Skeletal muscle tissue (tissue), 4 donors: ENCODE results near the gene CD274. TPM values are rescaled to one million over a fixed set of nuclear protein-coding genes. Genes with fewer than 3 reads are reported as not detected.

ENCODE experiments used
- H3K27ac ChIP-seq: one replicate; pipeline ENCODE4 v1.7.0; 2013; ENCODE audit warnings: mild to moderate bottlenecking, low read depth, low read length, inconsistent platforms
- H3K27me3 ChIP-seq, 3 donors: one replicate each; pipeline ENCODE4 v1.7.0; 2013; ENCODE audit warnings: low read length in 3 of 3; ENCODE audit not compliant: control insufficient read depth in 3 of 3, insufficient read depth in 3 of 3
- H3K36me3 ChIP-seq, 3 donors: one replicate each; pipeline ENCODE4 v1.7.0; 2013; ENCODE audit warnings: low read length in 3 of 3; ENCODE audit not compliant: control insufficient read depth in 3 of 3, insufficient read depth in 3 of 3
- H3K4me1 ChIP-seq, 3 donors: one replicate each; pipeline ENCODE4 v1.7.0; 2013; ENCODE audit warnings: low read length in 3 of 3, mild to moderate bottlenecking in 3 of 3; ENCODE audit not compliant: control insufficient read depth in 3 of 3, insufficient read depth in 3 of 3
- H3K4me3 ChIP-seq, 3 donors: one replicate each; pipeline ENCODE4 v1.7.0; 2013; ENCODE audit warnings: low read length in 3 of 3
- H3K9ac ChIP-seq, 3 donors: one replicate each; pipeline ENCODE4 v1.7.0; 2013; ENCODE audit warnings: low read length in 3 of 3, mild to moderate bottlenecking in 3 of 3, moderate library complexity in 2 of 3, low read depth in 1 of 3
- H3K9me3 ChIP-seq, 3 donors: one replicate each; pipeline ENCODE4 v1.7.0; 2013; ENCODE audit warnings: low read length in 3 of 3; ENCODE audit not compliant: control insufficient read depth in 3 of 3
- total RNA-seq: library from RNA; depleted of rRNA; stranded (reverse); fragments of >200 nt; gene quantifications from one replicate; pipeline ENCODE4 v1.2.3, GENCODE V29; 2014
- donor health status: Osteomylitis.

Gene CD274
- total RNA-seq, 1 donor from 2014 or later, result 0.52 TPM

GRCh38 chr9:5480919-5481318, 30.6 kb downstream of the CD274 start:
- Histone ChIP-seq H3K4me3 (no peak overlapping the region), H3K36me3 (no peaks in the 10 kb centered on the region), H3K27me3 (no peaks in the 10 kb centered on the region), H3K9me3 (no peaks in the 10 kb centered on the region), H3K4me1 (no peaks in the 10 kb centered on the region), H3K27ac (no peak overlapping the region), H3K9ac (no peak overlapping the region)

GRCh38 chr9:5481322-5482040, 31.1 kb downstream of the CD274 start:
- H3K9ac ChIP-seq, result no peak overlapping the region
- no peaks in the 10 kb centered on the region for H3K9me3 ChIP-seq
- H3K4me1 ChIP-seq, result no peaks in the 10 kb centered on the region
- H3K27me3 ChIP-seq, result no peaks in the 10 kb centered on the region
- no peak overlapping the region for H3K27ac ChIP-seq
- no peak overlapping the region for H3K4me3 ChIP-seq
- no peaks in the 10 kb centered on the region for H3K36me3 ChIP-seq

DNA sequence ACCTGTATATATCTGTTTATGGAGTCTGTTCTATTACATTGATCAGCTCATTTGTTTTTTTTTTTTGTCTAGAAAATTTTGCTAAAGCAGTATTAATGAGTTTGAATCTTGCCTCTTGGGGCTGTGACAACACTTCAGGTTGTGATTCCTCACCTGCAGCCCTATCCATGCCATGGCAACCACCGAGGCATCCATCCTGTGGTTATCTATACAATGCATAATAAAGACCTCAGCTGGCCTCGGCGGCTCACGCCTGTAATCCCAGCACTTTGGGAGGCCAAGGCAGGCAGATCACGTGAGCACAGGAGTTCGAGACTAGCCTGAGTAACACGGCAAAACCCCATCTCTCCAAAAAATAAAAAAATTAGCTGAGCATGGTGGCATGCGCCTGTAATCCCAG, 31.9 kb downstream of the CD274 start:
- no peak overlapping the region for H3K4me3 ChIP-seq
- no peak overlapping the region for H3K9ac ChIP-seq
- no peaks in the 10 kb centered on the region for H3K36me3 ChIP-seq
- H3K27me3 ChIP-seq, result no peaks in the 10 kb centered on the region
- H3K9me3 ChIP-seq, result no peaks in the 10 kb centered on the region
- H3K4me1 ChIP-seq, result no peaks in the 10 kb centered on the region
- no peak overlapping the region for H3K27ac ChIP-seq

GRCh38 chr9:5483306-5483705, 33.0 kb downstream of the CD274 start:
- H3K36me3 ChIP-seq, result no peaks in the 10 kb centered on the region
- no peak overlapping the region for H3K4me3 ChIP-seq
- H3K27me3 ChIP-seq, result no peaks in the 10 kb centered on the region
- H3K27ac ChIP-seq, result no peak overlapping the region
- H3K4me1 ChIP-seq, result no peaks in the 10 kb centered on the region
- H3K9me3 ChIP-seq, result no peaks in the 10 kb centered on the region
- H3K9ac ChIP-seq, result no peak overlapping the region

GRCh38 chr9:5485378-5486085, 35.2 kb downstream of the CD274 start:
- Histone ChIP-seq H3K27me3 (no peaks in the 10 kb centered on the region), H3K9me3 (no peaks in the 10 kb centered on the region), H3K4me1 (no peaks in the 10 kb centered on the region), H3K36me3 (no peaks in the 10 kb centered on the region), H3K27ac (no peak overlapping the region), H3K9ac (no peak overlapping the region), H3K4me3 (no peak overlapping the region)

- no peaks in the 10 kb centered on the region for H3K36me3 ChIP-seq
- H3K9me3 ChIP-seq, result no peaks in the 10 kb centered on the region
- H3K4me3 ChIP-seq, result no peak overlapping the region
- H3K27ac ChIP-seq, result no peak overlapping the region
- H3K27me3 ChIP-seq, result no peaks in the 10 kb centered on the region
- H3K4me1 ChIP-seq, result no peaks in the 10 kb centered on the region
- H3K9ac ChIP-seq, result no peak overlapping the region
Observed at GRCh38 chr9:5486988-5487387, 36.6 kb downstream of the CD274 start.

GRCh38 chr9:5488221-5489008, 38.1 kb downstream of the CD274 start:
- H3K9ac ChIP-seq, result no peak overlapping the region
- H3K4me1 ChIP-seq, result no peaks in the 10 kb centered on the region
- H3K27ac ChIP-seq, result no peak overlapping the region
- no peaks in the 10 kb centered on the region for H3K36me3 ChIP-seq
- H3K4me3 ChIP-seq, result no peak overlapping the region
- no peaks in the 10 kb centered on the region for H3K27me3 ChIP-seq
- no peaks in the 10 kb centered on the region for H3K9me3 ChIP-seq

GRCh38 chr9:5489630-5490490, 39.5 kb downstream of the CD274 start:
- no peak overlapping the region for H3K27ac ChIP-seq
- H3K9ac ChIP-seq, result no peak overlapping the region
- H3K36me3 ChIP-seq, result no peaks in the 10 kb centered on the region
- H3K27me3 ChIP-seq, result no peaks in the 10 kb centered on the region
- no peak overlapping the region for H3K4me3 ChIP-seq
- H3K9me3 ChIP-seq, result no peaks in the 10 kb centered on the region
- H3K4me1 ChIP-seq, result no peaks in the 10 kb centered on the region

DNA sequence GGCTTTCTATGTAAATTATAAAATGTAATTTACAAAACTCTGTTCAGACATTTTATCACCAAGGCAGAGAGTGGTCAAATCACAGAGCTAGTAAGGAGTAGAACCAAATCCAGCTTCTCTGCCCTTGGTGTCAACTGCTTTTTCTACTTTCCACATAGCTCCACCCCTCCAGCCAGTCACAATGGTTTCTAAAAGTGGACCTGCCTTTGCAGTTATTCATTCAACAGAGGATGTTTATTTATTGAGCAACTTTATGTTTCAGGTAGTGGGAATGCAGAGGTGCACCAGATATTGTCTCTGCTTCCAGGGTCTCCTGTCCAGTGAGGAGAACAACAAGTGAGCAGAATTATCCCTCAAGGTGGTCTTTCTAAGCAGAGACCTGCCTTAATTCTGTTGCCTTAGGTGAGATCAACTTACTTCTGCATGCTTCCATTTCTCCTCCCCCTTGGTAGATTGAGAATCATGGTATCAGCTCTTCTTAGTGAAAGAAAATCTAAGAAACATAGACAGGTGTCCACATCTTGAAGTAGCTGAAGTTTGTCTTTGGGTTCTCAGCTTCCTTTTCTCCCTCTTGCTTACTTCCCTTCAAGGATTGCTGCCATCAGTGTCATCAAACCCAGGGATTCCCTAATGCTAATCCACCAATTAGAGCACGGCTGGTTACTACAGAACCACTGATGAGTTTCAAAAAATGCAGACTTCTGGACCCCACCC, 42.8 kb downstream of the CD274 start:
- Histone ChIP-seq H3K4me1 (no peaks in the 10 kb centered on the region), H3K9me3 (no peaks in the 10 kb centered on the region), H3K36me3 (no peaks in the 10 kb centered on the region), H3K27me3 (no peaks in the 10 kb centered on the region), H3K27ac (peak overlapping the region; percentile 45), H3K4me3 (no peak overlapping the region), H3K9ac (no peak overlapping the region)
